ENCODE results near the gene PRKD1. TPM values are rescaled to one million over a fixed set of nuclear protein-coding genes. Genes with fewer than 3 reads are reported as not detected.
"Not testable (repeated sequence)": the region's sequence is repeated elsewhere in the genome, so short reads cannot be mapped to it uniquely, and the experiment has no call there.

Gene PRKD1
- total and polyA plus RNA-seq, 2 experiments from 2014 or later = 7.5 to 16.5 TPM

- no peaks in the 10 kb centered on the region for H3K36me3 ChIP-seq (replicated peaks; ENCODE audit: insufficient read depth, low read depth)
- no peaks in the 10 kb centered on the region for H3K79me2 ChIP-seq
- H3K4me1 ChIP-seq (ENCODE audit: insufficient read depth) = no peaks in the 10 kb centered on the region
- H3K27me3 ChIP-seq = no peaks in the 10 kb centered on the region
- TF ChIP-seq EZH2 (IDR thresholded peaks at IDR 0.05; ENCODE audit: borderline replicate concordance) (no peak), CTCF (IDR thresholded peaks at IDR 0.05; ENCODE audit: poor library complexity) (no peak)
- no peak overlapping the region for H2AFZ ChIP-seq
- no peak overlapping the region for H3K4me2 ChIP-seq
- no peak overlapping the region for H3K27ac ChIP-seq
- H3K4me3 ChIP-seq = no peak overlapping the region
- no peaks in the 10 kb centered on the region for H3K9me2 ChIP-seq (replicated peaks; ENCODE audit: insufficient read depth)
- 92% methylated on average over 3 of the region's 3 CpGs for WGBS (ENCODE audit: low lambda C conversion rate, missing lambda C conversion rate)
- no peaks in the 10 kb centered on the region for H3K9me3 ChIP-seq (ENCODE audit: low read depth)
- no peaks in the 10 kb centered on the region for H4K20me1 ChIP-seq (ENCODE audit: insufficient read depth, poor library complexity, severe bottlenecking)
- no peak for DNase-seq (ENCODE audit: low spot score)
Measured at GRCh38 chr14:29857551-29857950, 70.1 kb downstream of the PRKD1 start.

- no peak overlapping the region for H3K27ac ChIP-seq
- H3K79me2 ChIP-seq = peaks cover 2% of the 10 kb centered on the region
- no peaks in the 10 kb centered on the region for H3K36me3 ChIP-seq (replicated peaks; ENCODE audit: insufficient read depth, low read depth)
- H3K9me3 ChIP-seq (ENCODE audit: low read depth) = no peaks in the 10 kb centered on the region
- WGBS (ENCODE audit: low lambda C conversion rate, missing lambda C conversion rate) = 91% methylated on average over 4 of the region's 4 CpGs
- H2AFZ ChIP-seq = no peak overlapping the region
- no peaks in the 10 kb centered on the region for H3K9me2 ChIP-seq (replicated peaks; ENCODE audit: insufficient read depth)
- no peak for DNase-seq (ENCODE audit: low spot score)
- H3K4me1 ChIP-seq (ENCODE audit: insufficient read depth) = no peaks in the 10 kb centered on the region
- H3K4me2 ChIP-seq = no peak overlapping the region
- no peaks in the 10 kb centered on the region for H3K27me3 ChIP-seq
- no peak overlapping the region for H3K4me3 ChIP-seq
- H4K20me1 ChIP-seq (ENCODE audit: insufficient read depth, poor library complexity, severe bottlenecking) = no peaks in the 10 kb centered on the region
- TF ChIP-seq EZH2 (IDR thresholded peaks at IDR 0.05; ENCODE audit: borderline replicate concordance) (no peak), CTCF (IDR thresholded peaks at IDR 0.05; ENCODE audit: poor library complexity) (no peak), EZH2phosphoT487 (IDR thresholded peaks at IDR 0.05; ENCODE audit: low read depth, severe bottlenecking, unreplicated experiment) (no peak)
Measured at GRCh38 chr14:29856516-29856915, 71.1 kb downstream of the PRKD1 start.

- not testable (repeated sequence) for H3K36me3 ChIP-seq (replicated peaks; ENCODE audit: insufficient read depth, low read depth); H3K27ac ChIP-seq; H3K4me3 ChIP-seq; H3K27me3 ChIP-seq; H3K4me2 ChIP-seq; H3K9me3 ChIP-seq (ENCODE audit: low read depth); DNase-seq (ENCODE audit: low spot score); H2AFZ ChIP-seq; H4K20me1 ChIP-seq (ENCODE audit: insufficient read depth, poor library complexity, severe bottlenecking); H3K9me2 ChIP-seq (replicated peaks; ENCODE audit: insufficient read depth); H3K4me1 ChIP-seq (ENCODE audit: insufficient read depth)
- 93% methylated on average over 2 of the region's 2 CpGs for WGBS (ENCODE audit: low lambda C conversion rate, missing lambda C conversion rate)
- H3K79me2 ChIP-seq = peaks cover 24% of the 10 kb centered on the region
Measured at GRCh38 chr14:29853691-29854090, 74.0 kb downstream of the PRKD1 start.

GRCh38 chr14:29853272-29853671 is 74.4 kb downstream of the PRKD1 start:
- H3K36me3 ChIP-seq (replicated peaks; ENCODE audit: insufficient read depth, low read depth) = no peaks in the 10 kb centered on the region
- H3K79me2 ChIP-seq = peaks cover 28% of the 10 kb centered on the region
- H3K4me2 ChIP-seq = no peak overlapping the region
- no peaks in the 10 kb centered on the region for H3K9me3 ChIP-seq (ENCODE audit: low read depth)
- 79% methylated on average over 2 of the region's 2 CpGs for WGBS (ENCODE audit: low lambda C conversion rate, missing lambda C conversion rate)
- TF ChIP-seq EZH2phosphoT487 (IDR thresholded peaks at IDR 0.05; ENCODE audit: low read depth, severe bottlenecking, unreplicated experiment) = no peak
- no peak for TF ChIP-seq EZH2 (IDR thresholded peaks at IDR 0.05; ENCODE audit: borderline replicate concordance)
- TF ChIP-seq CTCF (IDR thresholded peaks at IDR 0.05; ENCODE audit: poor library complexity) = no peak
- H3K9me2 ChIP-seq (replicated peaks; ENCODE audit: insufficient read depth) = no peaks in the 10 kb centered on the region
- H3K27ac ChIP-seq = no peak overlapping the region
- no peak overlapping the region for H2AFZ ChIP-seq
- no peak for DNase-seq (ENCODE audit: low spot score)
- no peaks in the 10 kb centered on the region for H3K27me3 ChIP-seq
- peaks cover 4% of the 10 kb centered on the region for H4K20me1 ChIP-seq (ENCODE audit: insufficient read depth, poor library complexity, severe bottlenecking)
- no peak overlapping the region for H3K4me3 ChIP-seq
- no peaks in the 10 kb centered on the region for H3K4me1 ChIP-seq (ENCODE audit: insufficient read depth)

Data from hepatocyte (in vitro differentiated cells).